DMS53 treated with DMSO at 0.1 percent for 48 hours (cell line): ENCODE data around the gene GPRIN1.

Experiments used
- DNase-seq: peaks from one replicate; lab custom pipeline; 2025; ENCODE audit not compliant: unreplicated experiment; lab: John Stamatoyannopoulos, UW

GPRIN1 gene

GRCh38 chr5:176609724-176610434 is at the start of gene GPRIN1:
TSS of gene GPRIN1 (minus strand) at chr5:176610156. CDS start at chr5:176599834, 10,322 bp downstream.
- peak; percentile 45 for DNase-seq

- no peak for DNase-seq
These were observed 49.5 kb upstream of the GPRIN1 start for GRCh38 chr5:176659512-176659839.

DNA sequence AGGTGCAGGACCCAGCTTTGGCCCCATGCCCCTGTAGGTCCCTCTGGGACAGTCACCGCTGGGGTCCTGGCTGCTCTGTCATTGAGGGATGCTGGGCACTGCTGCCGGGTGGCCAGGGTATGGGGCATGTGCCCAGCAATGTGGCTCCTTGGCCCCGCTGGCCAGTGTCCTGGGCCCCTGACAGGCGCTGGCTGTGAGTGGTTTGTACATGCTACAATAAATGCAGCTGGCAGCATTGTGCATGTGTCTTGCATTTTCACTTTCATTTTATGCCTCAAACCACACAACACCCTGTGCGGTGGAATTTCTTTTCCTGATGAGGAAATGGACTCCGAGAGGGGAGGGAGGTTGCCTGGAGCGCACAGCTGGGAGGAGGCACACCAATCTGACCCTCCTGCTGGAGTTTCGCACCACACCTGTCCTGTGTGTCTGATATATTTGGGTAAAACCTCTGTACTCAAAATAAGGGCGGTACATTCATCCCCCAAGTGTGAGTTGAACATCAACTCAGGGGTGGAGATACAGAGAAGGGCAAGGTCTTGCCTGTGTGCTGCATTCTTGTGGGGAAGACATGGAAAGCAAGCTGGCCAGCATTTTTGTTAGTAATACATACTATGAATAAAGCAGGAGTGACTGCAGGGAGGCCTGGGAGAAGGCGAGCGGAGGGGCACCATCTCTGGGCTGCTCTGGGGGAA is 49.0 kb upstream of the GPRIN1 start:
- DNase-seq, result no peak

- DNase-seq, result peak; percentile 32
These were observed 48.1 kb upstream of the GPRIN1 start for GRCh38 chr5:176658007-176658599.

- DNase-seq, result no peak
These were observed 46.6 kb upstream of the GPRIN1 start for GRCh38 chr5:176656467-176656990.

- no peak for DNase-seq
These were observed 44.9 kb upstream of the GPRIN1 start for GRCh38 chr5:176654856-176655255.

DNA sequence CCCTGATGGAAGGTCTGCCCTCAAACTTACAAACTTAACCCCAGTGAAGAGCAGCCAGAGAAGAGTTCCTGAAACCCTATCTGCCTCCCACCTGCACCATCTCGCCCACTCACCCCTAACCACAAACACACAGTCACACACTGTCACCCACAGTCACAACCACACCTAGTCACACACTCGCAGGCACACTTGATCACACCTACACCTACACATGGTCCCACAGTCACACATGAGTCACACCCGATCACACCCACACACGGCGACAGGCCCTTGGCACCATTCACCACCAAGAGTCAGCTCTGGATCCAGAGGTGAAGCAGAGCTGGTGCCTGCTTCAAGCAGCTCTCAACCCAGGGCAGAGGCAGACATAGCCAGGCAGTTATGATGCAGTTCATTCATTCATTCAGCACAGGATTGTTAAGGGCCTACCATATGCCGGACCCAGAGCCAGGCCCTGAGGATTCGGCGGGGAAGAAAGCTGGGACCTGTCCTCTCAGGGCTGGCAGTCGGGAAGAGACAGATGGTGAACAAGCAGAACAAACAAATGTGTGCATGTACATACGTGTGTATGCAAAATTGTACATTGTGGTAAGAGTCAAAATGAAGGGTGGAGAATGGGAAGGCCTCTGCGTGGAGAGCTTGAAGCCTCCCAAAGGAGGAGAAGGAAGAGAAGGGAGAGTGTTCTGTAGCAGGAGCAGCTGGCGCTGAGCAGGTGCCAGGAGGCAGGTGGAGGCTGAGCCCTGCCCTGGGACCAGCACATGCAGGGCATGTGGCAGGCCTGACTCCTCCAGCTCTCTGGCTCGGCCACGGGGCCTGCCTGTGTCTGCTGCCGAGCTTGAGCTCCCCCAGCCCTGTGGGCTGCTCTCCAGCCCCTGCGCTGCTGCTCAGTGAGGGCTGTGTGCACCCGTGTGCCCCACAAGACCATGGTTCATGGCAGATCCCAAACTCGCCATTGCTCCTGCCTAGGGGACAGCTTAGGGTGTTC is 43.7 kb upstream of the GPRIN1 start:
- DNase-seq, result peak; percentile 3

DNA sequence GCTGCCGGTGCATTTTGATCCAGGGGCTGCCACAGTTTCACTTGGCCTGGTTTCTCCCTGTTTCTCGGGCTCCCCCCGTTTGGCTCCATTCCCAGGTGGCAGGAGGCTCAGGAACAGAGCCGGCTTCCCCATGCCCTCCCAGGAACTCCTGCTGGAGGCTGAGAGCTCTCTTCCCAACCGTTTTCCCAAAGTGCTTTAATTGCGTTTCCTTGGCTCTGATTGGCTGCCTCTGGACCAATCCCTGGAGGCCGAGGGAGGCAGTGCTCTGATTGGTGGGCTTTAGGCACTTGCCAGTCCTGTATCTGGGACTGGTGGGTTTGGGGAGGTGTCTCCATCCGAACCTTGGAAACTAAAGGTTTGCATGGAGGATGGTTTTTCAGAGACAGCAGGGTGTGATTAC is 42.2 kb upstream of the GPRIN1 start:
- no peak for DNase-seq

- no peak for DNase-seq
These were observed 41.6 kb upstream of the GPRIN1 start for GRCh38 chr5:176651472-176651980.

DNA sequence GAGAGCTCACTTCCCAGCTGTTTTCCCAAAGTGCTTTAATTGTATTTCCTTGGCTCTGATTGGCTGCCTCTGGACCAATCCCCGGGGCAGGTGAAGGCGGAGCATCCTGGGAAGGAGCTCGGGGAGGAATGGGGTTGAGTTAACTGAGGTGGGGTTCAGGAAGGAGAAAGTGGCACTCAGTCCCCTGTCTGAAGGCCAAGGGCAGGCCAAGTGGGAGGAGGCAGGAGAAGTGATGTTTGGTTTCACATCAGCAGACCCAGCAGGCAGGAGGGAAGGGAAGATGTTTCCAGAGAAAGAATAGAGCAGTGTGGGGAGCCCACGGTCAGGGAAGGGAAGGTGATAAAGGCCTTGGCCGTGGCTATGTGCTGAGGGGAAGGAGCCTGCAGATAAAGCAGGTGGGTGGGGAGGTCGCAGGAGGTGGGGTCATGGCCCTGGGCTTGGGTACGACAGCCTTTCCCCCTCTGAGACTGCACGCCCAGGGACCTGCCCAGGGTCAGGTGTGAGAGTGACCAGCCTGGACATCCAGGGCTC is 40.5 kb upstream of the GPRIN1 start:
- no peak for DNase-seq

DNA sequence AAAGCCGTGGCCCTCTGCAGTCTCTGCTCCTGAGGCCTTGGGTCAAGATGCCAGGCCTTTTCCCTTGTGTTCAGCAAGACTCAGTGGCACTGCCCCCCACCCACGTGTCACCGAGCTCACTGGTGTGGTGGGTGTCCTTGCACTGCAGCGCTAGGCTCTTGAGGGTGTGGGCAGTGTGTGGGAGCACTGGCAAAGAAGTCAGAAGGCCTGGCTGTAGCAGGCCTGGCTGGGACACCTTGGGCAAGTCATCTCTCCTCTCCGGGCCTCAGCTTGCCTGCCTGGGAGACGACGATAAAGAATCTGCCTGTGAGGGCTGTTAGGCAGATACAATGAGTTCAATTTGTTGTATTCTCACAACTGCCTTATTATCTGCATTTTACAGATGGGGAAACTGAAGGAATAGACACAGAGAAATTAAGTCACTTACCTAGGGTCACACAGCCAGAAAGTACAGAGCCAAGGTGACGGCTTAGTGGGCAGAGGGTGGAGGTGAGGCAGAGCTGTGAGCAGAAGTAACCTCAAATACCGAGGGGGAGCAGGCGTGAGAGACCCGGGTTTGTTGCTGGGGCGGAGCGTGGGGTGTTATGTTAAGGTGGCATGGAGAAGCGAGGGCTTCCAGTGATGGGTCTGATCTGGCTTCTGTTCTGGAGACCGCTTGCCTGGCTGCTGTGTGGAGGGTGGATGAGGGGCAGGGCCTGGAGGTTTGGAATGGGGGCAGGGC is 38.7 kb upstream of the GPRIN1 start:
- DNase-seq, result no peak

GRCh38 chr5:176647843-176648473 is 38.0 kb upstream of the GPRIN1 start:
- DNase-seq, result peak; percentile 27

GRCh38 chr5:176647030-176647842 is 37.3 kb upstream of the GPRIN1 start, which contains the start of gene TSPAN17:
TSS of gene TSPAN17 (plus strand) at chr5:176647484. CDS start at chr5:176647616, 132 bp downstream.
- peak; percentile 98 for DNase-seq

DNA sequence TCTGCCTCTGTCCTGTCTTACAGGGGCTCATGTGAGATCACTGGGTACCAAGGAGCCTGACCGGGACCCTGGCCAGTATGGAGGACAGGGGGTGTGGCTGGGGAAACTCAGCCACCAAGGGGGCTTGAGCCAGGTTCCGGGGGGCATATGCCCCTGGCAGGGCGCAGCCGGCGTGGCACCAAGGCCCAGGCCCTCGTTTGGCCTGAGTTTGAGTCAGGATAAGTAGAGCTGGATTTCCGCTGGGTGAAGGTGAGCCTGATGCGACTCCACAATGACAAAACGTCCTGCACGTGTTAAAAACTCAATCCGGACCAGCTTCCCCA is 36.7 kb upstream of the GPRIN1 start:
- DNase-seq, result no peak

- no peak for DNase-seq
These were observed 36.2 kb upstream of the GPRIN1 start for GRCh38 chr5:176646049-176646706.

DNA sequence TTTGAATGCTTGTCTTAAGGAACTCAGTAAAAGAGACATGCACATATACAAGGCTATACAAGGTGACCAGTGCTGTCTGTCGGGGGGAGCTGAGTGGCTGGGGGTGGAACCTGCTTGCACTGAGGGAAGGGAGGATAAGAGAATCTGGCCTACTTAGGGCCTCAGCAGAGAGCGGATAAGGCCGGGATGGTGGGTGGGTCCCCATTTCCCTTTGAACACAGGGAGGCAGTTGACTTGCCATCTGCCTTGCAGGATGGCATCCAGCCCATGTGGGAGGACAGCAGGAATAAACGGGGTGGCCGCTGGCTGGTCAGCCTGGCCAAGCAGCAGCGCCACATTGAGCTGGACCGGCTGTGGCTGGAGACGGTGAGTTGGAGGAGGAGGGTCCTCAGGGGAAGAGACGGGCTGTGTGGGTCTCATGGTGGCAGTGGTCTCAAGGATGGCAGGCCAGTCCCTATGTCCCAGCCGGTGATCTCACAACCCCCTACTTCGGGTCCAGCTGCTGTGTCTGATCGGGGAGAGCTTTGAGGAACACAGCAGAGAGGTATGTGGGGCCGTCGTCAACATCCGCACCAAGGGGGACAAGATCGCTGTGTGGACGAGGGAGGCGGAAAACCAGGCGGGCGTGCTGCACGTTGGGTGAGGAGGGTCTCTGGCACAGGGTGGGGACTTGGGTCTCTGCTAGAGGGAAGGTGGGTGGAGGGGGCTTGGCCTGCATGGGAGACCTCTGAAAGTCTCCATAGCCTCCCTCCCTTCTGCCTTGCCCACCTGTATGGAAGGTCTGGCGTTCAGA is 35.1 kb upstream of the GPRIN1 start:
- DNase-seq, result no peak

- DNase-seq, result no peak
These were observed 34.3 kb upstream of the GPRIN1 start for GRCh38 chr5:176644294-176644693.
